K562 (cell line): ENCODE results near the gene COG4. TPM values are rescaled to one million over a fixed set of nuclear protein-coding genes. Genes with fewer than 3 reads are reported as not detected.

Source experiments
- ARID4B ChIP-seq: sonication (generic); formaldehyde crosslinking; IDR thresholded peaks from 2 replicates; pipeline ENCODE4 v1.8.0; 2022; ENCODE audit warnings: mild to moderate bottlenecking, missing genetic modification reagents
- BCL6 ChIP-seq: fragments of 250-450 bp; sonication (Bioruptor Pico); IDR thresholded peaks from 2 replicates; pipeline ENCODE4 v1.4.0; 2020
- BRF1 ChIP-seq: IDR thresholded peaks from 3 replicates; pipeline ENCODE4 v1.6.1; 2011; ENCODE audit warnings: borderline replicate concordance, mild to moderate bottlenecking; ENCODE audit not compliant: insufficient read length; ENCODE audit errors: extremely low read depth
- CREB1 ChIP-seq, 2 experiments: sonication (generic) in 1 of 2; formaldehyde crosslinking in 1 of 2; IDR thresholded peaks; 2 replicates each; pipeline versions ENCODE4 v1.6.1 to v1.8.0; 2012 to 2022; ENCODE audit warnings: inconsistent platforms in 1 of 2, mild to moderate bottlenecking in 1 of 2, missing genetic modification reagents in 1 of 2, moderate library complexity in 1 of 2
- CTBP1 ChIP-seq: fragments of 450-650 bp; IDR thresholded peaks from 2 replicates; pipeline ENCODE4 v1.6.1; 2016; ENCODE audit warnings: borderline replicate concordance
- EP400 ChIP-seq: fragments of 450-650 bp; IDR thresholded peaks from 2 replicates; pipeline ENCODE4 v1.6.1; 2017; ENCODE audit warnings: antibody characterized with exemption, mild to moderate bottlenecking, moderate library complexity
- HCFC1 ChIP-seq: IDR thresholded peaks from 2 replicates; pipeline ENCODE4 v1.6.1; 2012; ENCODE audit warnings: low read depth, low read length, improper control_type of control experiment
- HMGXB4 ChIP-seq: sonication (generic); formaldehyde crosslinking; IDR thresholded peaks from 2 replicates; pipeline ENCODE4 v1.8.1; 2023; ENCODE audit warnings: mild to moderate bottlenecking, missing genetic modification reagents
- LEF1 ChIP-seq: fragments of 450-650 bp; IDR thresholded peaks from 2 replicates; pipeline ENCODE4 v1.6.1; 2016; ENCODE audit warnings: mild to moderate bottlenecking
- NCOA2 ChIP-seq, 2 experiments: fragments of 450-650 bp; IDR thresholded peaks; 2 replicates each; pipeline ENCODE4 v1.6.1; 2018; ENCODE audit warnings: mild to moderate bottlenecking in 2 of 2, moderate library complexity in 1 of 2; ENCODE audit not compliant: partially characterized antibody in 2 of 2
- OTX1 ChIP-seq: fragments of 450-650 bp; formaldehyde crosslinking; IDR thresholded peaks from 2 replicates; pipeline ENCODE4 v1.4.0; 2022; ENCODE audit warnings: mild to moderate bottlenecking
- RBM17 ChIP-seq: fragments of 200-400 bp; formaldehyde crosslinking; IDR thresholded peaks from 2 replicates; pipeline ENCODE4 v1.6.1; 2017; ENCODE audit warnings: low read depth, mild to moderate bottlenecking, low read length, borderline replicate concordance
- RBM34 ChIP-seq: fragments of 200-400 bp; formaldehyde crosslinking; IDR thresholded peaks from 2 replicates; pipeline ENCODE4 v1.6.1; 2018; ENCODE audit warnings: low read length, borderline replicate concordance; ENCODE audit not compliant: insufficient read depth
- YY1 ChIP-seq, 3 experiments: IDR thresholded peaks; 2 replicates each; pipeline ENCODE4 v1.6.1; 2011; ENCODE audit warnings: low read length in 2 of 3, mild to moderate bottlenecking in 2 of 3, moderate library complexity in 2 of 3, borderline replicate concordance in 1 of 3, control low read depth in 1 of 3, low read depth in 1 of 3; ENCODE audit not compliant: insufficient read depth in 3 of 3, insufficient replicate concordance in 2 of 3, control insufficient read depth in 1 of 3, insufficient read length in 1 of 3; ENCODE audit errors: extremely low read depth in 1 of 3
- ZFP91 ChIP-seq: sonication (generic); formaldehyde crosslinking; IDR thresholded peaks from 2 replicates; pipeline ENCODE4 v1.8.0; 2022; ENCODE audit warnings: mild to moderate bottlenecking, missing genetic modification reagents
- ZNF146 ChIP-seq: IDR thresholded peaks from one replicate; pipeline ENCODE4 v1.6.1; 2018; ENCODE audit warnings: missing compliant biosample characterization; ENCODE audit not compliant: unreplicated experiment
- ZNF445 ChIP-seq: fragments of 250-450 bp; sonication (Bioruptor Pico); IDR thresholded peaks from 2 replicates; pipeline ENCODE4 v1.4.0; 2020; ENCODE audit warnings: low read depth, mild to moderate bottlenecking, moderate library complexity
- ZNF695 ChIP-seq: fragments of 450-650 bp; formaldehyde crosslinking; IDR thresholded peaks from 2 replicates; pipeline ENCODE4 v1.4.0; 2020; ENCODE audit warnings: mild to moderate bottlenecking, moderate library complexity
- polyA plus RNA-seq, 8 experiments: library from polyadenylated mRNA; depleted of rRNA in 4 of 8; stranded (reverse) in 5 of 8; unstranded in 3 of 8; fragments of >200 nt; fragmentation: Nextera tagmentation in 2 of 8; fragmentation: Illumina TruSeq in 1 of 8; extraction: Ambion mirVana in 2 of 8; extraction: Trizol in 1 of 8; gene quantifications; 2 replicates each; pipeline versions ENCODE4 v1.2.1 to v1.2.3, GENCODE V29; 2011 to 2014; ENCODE audit warnings: inconsistent platforms in 1 of 8, missing spikeins in 1 of 8
- total RNA-seq, 7 experiments: library from RNA; depleted of rRNA in 6 of 7; stranded (reverse); fragments of >200 nt in 6 of 7; fragmentation: Illumina TruSeq in 2 of 7; extraction: Trizol in 2 of 7; gene quantifications; 2 replicates each; pipeline versions ENCODE4 v1.2.1 to v1.2.3, GENCODE V29; 2011 to 2021; ENCODE audit warnings: low replicate concordance in 1 of 7

The COG4 gene
- total and polyA plus RNA-seq, 9 of the 15 experiments (the other 6 are each of a cell fraction or from before 2014, with no cell fraction given): 13.7 to 73.9 (median 44.2) TPM

- no peak for TF ChIP-seq HMGXB4 (CRISPR knock-in tag)
- peak; percentile 67; the same call in 1 of the 2 replicates for TF ChIP-seq OTX1 (CRISPR knock-in tag)
- no peak for TF ChIP-seq CREB1 (IDR thresholded peaks at IDR 0.05)
- 0 out of 2 replicates have a peak, but pooled peaks have one; percentile 2 for TF ChIP-seq CREB1 (CRISPR knock-in tag; IDR thresholded peaks at IDR 0.05)
- no peak for TF ChIP-seq EP400
- TF ChIP-seq ZNF695 (CRISPR knock-in tag): no peak
- TF ChIP-seq YY1 (IDR thresholded peaks at IDR 0.05; ENCODE audit: borderline replicate concordance in 1 of 3, control insufficient read depth in 1 of 3, extremely low read depth in 1 of 3, insufficient read depth in 3 of 3, insufficient read length in 1 of 3, insufficient replicate concordance in 2 of 3, low read depth in 1 of 3, low read length in 2 of 3): peak in 1 of 3 experiments; percentile 6
- TF ChIP-seq CTBP1: peak; percentile 36; the same call in 1 of the 2 replicates
- TF ChIP-seq ZNF445: no peak
- TF ChIP-seq ZFP91: no peak
- no peak for TF ChIP-seq LEF1
- no peak for TF ChIP-seq ARID4B
- TF ChIP-seq ZNF146 (CRISPR knock-in tag): no peak
- TF ChIP-seq BCL6 (CRISPR knock-in tag): no peak
- TF ChIP-seq HCFC1: no peak
- TF ChIP-seq BRF1: no peak
- no peak for TF ChIP-seq RBM34
- no peak for TF ChIP-seq NCOA2 (IDR thresholded peaks at IDR 0.05; ENCODE audit: partially characterized antibody in 2 of 2)
- TF ChIP-seq RBM17: no peak
These were observed 90.5 kb downstream of the COG4 start (continued) for GRCh38 chr16:70432723-70433457.
